Measurements from ENCODE around the gene INPP5E.

INPP5E gene

GRCh38 chr9:136444102-136444501, 4.5 kb upstream of the INPP5E start:
- no peak for DNase-seq

GRCh38 chr9:136443687-136444086, 4.0 kb upstream of the INPP5E start:
- no peak for DNase-seq

GRCh38 chr9:136443087-136443486, 3.4 kb upstream of the INPP5E start:
- no peak for DNase-seq

- DNase-seq: no peak
Observed at GRCh38 chr9:136442265-136442664, 2.6 kb upstream of the INPP5E start.

GRCh38 chr9:136441681-136442245, 2.1 kb upstream of the INPP5E start:
- no peak for DNase-seq

GRCh38 chr9:136441191-136441680, 1.6 kb upstream of the INPP5E start:
- no peak for DNase-seq

GRCh38 chr9:136438548-136439480, 831 bp downstream of the INPP5E start:
- DNase-seq: no peak

- DNase-seq: no peak
Observed at GRCh38 chr9:136437839-136438547, 1.7 kb downstream of the INPP5E start.

GRCh38 chr9:136437430-136437829, 2.2 kb downstream of the INPP5E start:
- no peak for DNase-seq

GRCh38 chr9:136436055-136436634, 3.5 kb downstream of the INPP5E start:
- DNase-seq: no peak

GRCh38 chr9:136434580-136435169, 5.0 kb downstream of the INPP5E start:
- no peak for DNase-seq

GRCh38 chr9:136433849-136434579, 5.6 kb downstream of the INPP5E start:
- DNase-seq: no peak

- no peak for DNase-seq
Observed at GRCh38 chr9:136433043-136433715, 6.5 kb downstream of the INPP5E start.

GRCh38 chr9:136432591-136432990, 7.1 kb downstream of the INPP5E start:
- no peak for DNase-seq

- DNase-seq: no peak
Observed at GRCh38 chr9:136431782-136432350, 7.8 kb downstream of the INPP5E start.

GRCh38 chr9:136430588-136431234, 8.9 kb downstream of the INPP5E start:
- no peak for DNase-seq

- no peak for DNase-seq
Observed at GRCh38 chr9:136429683-136430491, 9.8 kb downstream of the INPP5E start.

GRCh38 chr9:136429075-136429628, 10.5 kb downstream of the INPP5E start:
- no peak for DNase-seq

- DNase-seq: no peak
Observed at GRCh38 chr9:136426787-136427186, 12.9 kb downstream of the INPP5E start.
